ENCODE results near the gene DUSP2. TPM values are rescaled to one million over a fixed set of nuclear protein-coding genes. Genes with fewer than 3 reads are reported as not detected.
A peak's percentile ranks its signal among the peaks of the same experiment; 100 is the strongest.

Gene DUSP2
- total and polyA plus RNA-seq, 8 donors, result 0.82 to 5.7 (median 1.7) TPM

- no peak for TF ChIP-seq CTCF (IDR thresholded peaks at IDR 0.05)
- Histone ChIP-seq H3K27me3 (no peaks in the 10 kb centered on the region), H3K36me3 (no peaks in the 10 kb centered on the region), H3K27ac (no peak overlapping the region), H3K9me3 (peaks cover 0 to 5% of the 10 kb centered on the region in 2 donors), H3K4me1 (no peaks in the 10 kb centered on the region), H3K4me3 (no peak overlapping the region)
- intact Hi-C loops (cut with DNase I), result no loop called here
- ATAC-seq (no peak), DNase-seq (no peak)
Observed at GRCh38 chr2:96099861-96100798, 45.1 kb downstream of the DUSP2 start.

GRCh38 chr2:96098900-96099590 is 46.2 kb downstream of the DUSP2 start:
- Histone ChIP-seq H3K27me3 (no peaks in the 10 kb centered on the region), H3K27ac (no peak overlapping the region), H3K9me3 (no peaks in the 10 kb centered on the region), H3K36me3 (no peaks in the 10 kb centered on the region), H3K4me3 (no peak overlapping the region), H3K4me1 (no peaks in the 10 kb centered on the region)
- no peak for ATAC-seq
- intact Hi-C loops (cut with DNase I), result no loop called here
- peak in 2 of 4 donors; percentile 24 to 69 for DNase-seq
- no peak for TF ChIP-seq CTCF (IDR thresholded peaks at IDR 0.05)

GRCh38 chr2:96097951-96098823 is 47.1 kb downstream of the DUSP2 start:
- ATAC-seq (no peak), DNase-seq (no peak)
- Histone ChIP-seq H3K36me3 (no peaks in the 10 kb centered on the region), H3K27ac (no peak overlapping the region), H3K4me1 (no peaks in the 10 kb centered on the region), H3K4me3 (no peak overlapping the region), H3K27me3 (no peaks in the 10 kb centered on the region), H3K9me3 (no peaks in the 10 kb centered on the region)
- TF ChIP-seq CTCF (IDR thresholded peaks at IDR 0.05), result no peak
- intact Hi-C loops (cut with DNase I), result no loop called here

- intact Hi-C loops (cut with DNase I), result no loop called here
- Histone ChIP-seq H3K27ac (no peak overlapping the region), H3K9me3 (no peaks in the 10 kb centered on the region), H3K36me3 (no peaks in the 10 kb centered on the region), H3K4me3 (no peak overlapping the region), H3K27me3 (no peaks in the 10 kb centered on the region), H3K4me1 (no peaks in the 10 kb centered on the region)
- no peak for ATAC-seq
- no peak for DNase-seq
- no peak for TF ChIP-seq CTCF (IDR thresholded peaks at IDR 0.05)
Observed at GRCh38 chr2:96097441-96097840, 47.8 kb downstream of the DUSP2 start.

Data from left lung (tissue), 10 donors.